HEK293 (cell line): ENCODE measurements around the gene KDELR1.

Experiments
- GLI4 ChIP-seq: fragments of 450-650 bp; formaldehyde crosslinking; IDR thresholded peaks from 2 replicates; pipeline ENCODE4 v1.5.1; 2016; ENCODE audit warnings: missing biosample characterization, missing genetic modification characterization
- HOXA7 ChIP-seq: sonication (generic); formaldehyde crosslinking; IDR thresholded peaks from 2 replicates; pipeline ENCODE4 v1.8.1; 2022; ENCODE audit warnings: missing genetic modification reagents, borderline replicate concordance
- PRDM1 ChIP-seq: fragments of 450-650 bp; formaldehyde crosslinking; IDR thresholded peaks from 2 replicates; pipeline ENCODE4; 2016; ENCODE audit warnings: missing biosample characterization, missing genetic modification characterization
- PRDM10 ChIP-seq: fragments of 450-650 bp; formaldehyde crosslinking; IDR thresholded peaks from 2 replicates; pipeline ENCODE4 v1.5.1; 2016; ENCODE audit warnings: missing biosample characterization, missing genetic modification characterization
- REPIN1 ChIP-seq: fragments of 450-650 bp; formaldehyde crosslinking; IDR thresholded peaks from 2 replicates; pipeline ENCODE4 v1.5.1; 2017; ENCODE audit warnings: missing biosample characterization, missing genetic modification characterization, low read depth
- YY2 ChIP-seq: fragments of 450-650 bp; formaldehyde crosslinking; IDR thresholded peaks from 2 replicates; pipeline ENCODE4 v1.5.1; 2016; ENCODE audit warnings: missing biosample characterization, missing genetic modification characterization
- ZNF121 ChIP-seq: fragments of 450-650 bp; formaldehyde crosslinking; IDR thresholded peaks from 2 replicates; pipeline ENCODE4 v1.5.1; 2016; ENCODE audit warnings: missing biosample characterization, missing genetic modification characterization
- ZNF24 ChIP-seq: fragments of 450-650 bp; formaldehyde crosslinking; IDR thresholded peaks from 2 replicates; pipeline ENCODE4 v1.5.1; 2016; ENCODE audit warnings: missing biosample characterization, missing genetic modification characterization
- ZNF280D ChIP-seq: fragments of 450-650 bp; formaldehyde crosslinking; IDR thresholded peaks from 2 replicates; pipeline ENCODE4 v1.5.1; 2016; ENCODE audit warnings: missing biosample characterization, missing genetic modification characterization
- ZNF341 ChIP-seq: fragments of 450-650 bp; formaldehyde crosslinking; IDR thresholded peaks from 2 replicates; pipeline ENCODE4; 2016; ENCODE audit warnings: low read depth, missing biosample characterization, missing genetic modification characterization
- ZNF350 ChIP-seq: fragments of 450-650 bp; formaldehyde crosslinking; IDR thresholded peaks from 2 replicates; pipeline ENCODE4 v1.5.0; 2017; ENCODE audit warnings: missing biosample characterization, mild to moderate bottlenecking, missing genetic modification characterization
- ZNF404 ChIP-seq: fragments of 450-650 bp; formaldehyde crosslinking; IDR thresholded peaks from 2 replicates; pipeline ENCODE4 v1.5.1; 2017; ENCODE audit warnings: missing biosample characterization, missing genetic modification characterization
- ZNF501 ChIP-seq: fragments of 450-650 bp; formaldehyde crosslinking; IDR thresholded peaks from 2 replicates; pipeline ENCODE4 v1.5.1; 2016; ENCODE audit warnings: missing biosample characterization, missing genetic modification characterization
- ZNF513 ChIP-seq: fragments of 450-650 bp; IDR thresholded peaks from 2 replicates; pipeline ENCODE4 v1.5.1; 2018; ENCODE audit warnings: missing biosample characterization, missing genetic modification characterization
- ZNF544 ChIP-seq: fragments of 450-650 bp; formaldehyde crosslinking; IDR thresholded peaks from 2 replicates; pipeline ENCODE4 v1.5.0; 2017; ENCODE audit warnings: missing biosample characterization, missing genetic modification characterization
- ZNF555 ChIP-seq: fragments of 450-650 bp; formaldehyde crosslinking; conservative IDR thresholded peaks from 2 replicates; pipeline ENCODE4 v1.5.1; 2017; ENCODE audit warnings: missing biosample characterization, mild to moderate bottlenecking, missing genetic modification characterization, inconsistent platforms
- ZNF623 ChIP-seq: fragments of 450-650 bp; formaldehyde crosslinking; IDR thresholded peaks from 2 replicates; pipeline ENCODE4 v1.5.1; 2016; ENCODE audit warnings: missing biosample characterization, missing genetic modification characterization
- ZNF626 ChIP-seq: fragments of 450-650 bp; sonication (Bioruptor Pico); formaldehyde crosslinking; IDR thresholded peaks from 2 replicates; pipeline ENCODE4 v1.5.1; 2018; ENCODE audit warnings: missing biosample characterization, missing genetic modification characterization, inconsistent platforms
- ZNF629 ChIP-seq: fragments of 450-650 bp; formaldehyde crosslinking; IDR thresholded peaks from 2 replicates; pipeline ENCODE4 v1.5.1; 2017; ENCODE audit warnings: missing biosample characterization, missing genetic modification characterization
- ZNF830 ChIP-seq: fragments of 450-650 bp; IDR thresholded peaks from 2 replicates; pipeline ENCODE4 v1.5.0; 2018; ENCODE audit warnings: missing biosample characterization, missing genetic modification characterization, low read depth, mild to moderate bottlenecking, moderate library complexity
- TF ChIP-seq, protein P1 (sequence below): fragments of 450-650 bp; formaldehyde crosslinking; IDR thresholded peaks from 2 replicates; pipeline ENCODE4 v1.5.1; 2017; ENCODE audit warnings: missing biosample characterization, missing genetic modification characterization
- TF ChIP-seq, protein P2 (sequence below): fragments of 450-650 bp; formaldehyde crosslinking; IDR thresholded peaks from 2 replicates; pipeline ENCODE4 v1.5.1; 2016; ENCODE audit warnings: missing biosample characterization, missing genetic modification characterization, borderline replicate concordance
- TF ChIP-seq, protein P3 (sequence below): fragments of 450-650 bp; formaldehyde crosslinking; IDR thresholded peaks from 2 replicates; pipeline ENCODE4 v1.5.1; 2016; ENCODE audit warnings: missing biosample characterization, missing genetic modification characterization
- TF ChIP-seq, protein P4 (sequence below): fragments of 450-650 bp; formaldehyde crosslinking; IDR thresholded peaks from 2 replicates; pipeline ENCODE4 v1.5.1; 2016; ENCODE audit warnings: missing biosample characterization, missing genetic modification characterization, low read depth

Gene KDELR1

DNA sequence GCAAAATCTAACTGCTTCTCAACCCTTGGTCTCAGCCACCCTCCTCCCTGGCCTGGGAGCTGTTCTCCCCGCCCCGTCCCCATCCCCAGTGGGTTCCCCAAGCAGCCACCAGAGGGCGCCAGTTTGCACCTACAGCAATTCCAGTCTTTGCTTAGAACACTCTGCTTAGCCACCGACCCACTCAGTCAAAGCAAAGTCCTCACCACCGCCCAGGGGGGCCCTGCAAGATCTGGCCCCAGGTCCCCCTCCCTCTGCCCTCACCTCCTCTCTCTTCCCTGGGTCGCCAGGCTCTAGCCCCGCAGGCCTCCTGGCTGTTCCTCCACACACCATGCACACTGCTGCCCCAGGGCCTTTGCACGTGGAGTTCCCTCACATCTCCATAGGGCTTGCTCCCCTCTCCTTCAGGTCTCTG is 40.0 kb downstream of the KDELR1 start (continued):
- TF ChIP-seq ZNF280D (tag by site-specific recombination) (peak; percentile 93), REPIN1 (tag by site-specific recombination) (0 out of 2 replicates have a peak, but pooled peaks have one; percentile 18), ZNF513 (tag by site-specific recombination) (no peak), YY2 (tag by site-specific recombination) (0 out of 2 replicates have a peak, but pooled peaks have one; percentile 8), GLI4 (no peak), ZNF350 (no peak), ZNF544 (tag by site-specific recombination) (no peak), ZNF24 (tag by site-specific recombination) (0 out of 2 replicates have a peak, but pooled peaks have one; percentile 19), HOXA7 (CRISPR knock-in tag) (no peak), ZNF121 (no peak), PRDM1 (no peak), ZNF623 (peak; percentile 100), PRDM10 (tag by site-specific recombination) (no peak), ZNF341 (tag by site-specific recombination) (peak; percentile 38), ZNF830 (tag by site-specific recombination) (no peak), ZNF555 (no peak), ZNF501 (tag by site-specific recombination) (peak; percentile 44; the same call in 1 of the 2 replicates), ZNF404 (no peak), ZNF626 (tag by site-specific recombination) (no peak), ZNF629 (no peak)
- TF ChIP-seq, protein P1, sequence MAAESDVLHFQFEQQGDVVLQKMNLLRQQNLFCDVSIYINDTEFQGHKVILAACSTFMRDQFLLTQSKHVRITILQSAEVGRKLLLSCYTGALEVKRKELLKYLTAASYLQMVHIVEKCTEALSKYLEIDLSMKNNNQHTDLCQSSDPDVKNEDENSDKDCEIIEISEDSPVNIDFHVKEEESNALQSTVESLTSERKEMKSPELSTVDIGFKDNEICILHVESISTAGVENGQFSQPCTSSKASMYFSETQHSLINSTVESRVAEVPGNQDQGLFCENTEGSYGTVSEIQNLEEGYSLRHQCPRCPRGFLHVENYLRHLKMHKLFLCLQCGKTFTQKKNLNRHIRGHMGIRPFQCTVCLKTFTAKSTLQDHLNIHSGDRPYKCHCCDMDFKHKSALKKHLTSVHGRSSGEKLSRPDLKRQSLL (tag by site-specific recombination), result no peak
- TF ChIP-seq, protein P2, sequence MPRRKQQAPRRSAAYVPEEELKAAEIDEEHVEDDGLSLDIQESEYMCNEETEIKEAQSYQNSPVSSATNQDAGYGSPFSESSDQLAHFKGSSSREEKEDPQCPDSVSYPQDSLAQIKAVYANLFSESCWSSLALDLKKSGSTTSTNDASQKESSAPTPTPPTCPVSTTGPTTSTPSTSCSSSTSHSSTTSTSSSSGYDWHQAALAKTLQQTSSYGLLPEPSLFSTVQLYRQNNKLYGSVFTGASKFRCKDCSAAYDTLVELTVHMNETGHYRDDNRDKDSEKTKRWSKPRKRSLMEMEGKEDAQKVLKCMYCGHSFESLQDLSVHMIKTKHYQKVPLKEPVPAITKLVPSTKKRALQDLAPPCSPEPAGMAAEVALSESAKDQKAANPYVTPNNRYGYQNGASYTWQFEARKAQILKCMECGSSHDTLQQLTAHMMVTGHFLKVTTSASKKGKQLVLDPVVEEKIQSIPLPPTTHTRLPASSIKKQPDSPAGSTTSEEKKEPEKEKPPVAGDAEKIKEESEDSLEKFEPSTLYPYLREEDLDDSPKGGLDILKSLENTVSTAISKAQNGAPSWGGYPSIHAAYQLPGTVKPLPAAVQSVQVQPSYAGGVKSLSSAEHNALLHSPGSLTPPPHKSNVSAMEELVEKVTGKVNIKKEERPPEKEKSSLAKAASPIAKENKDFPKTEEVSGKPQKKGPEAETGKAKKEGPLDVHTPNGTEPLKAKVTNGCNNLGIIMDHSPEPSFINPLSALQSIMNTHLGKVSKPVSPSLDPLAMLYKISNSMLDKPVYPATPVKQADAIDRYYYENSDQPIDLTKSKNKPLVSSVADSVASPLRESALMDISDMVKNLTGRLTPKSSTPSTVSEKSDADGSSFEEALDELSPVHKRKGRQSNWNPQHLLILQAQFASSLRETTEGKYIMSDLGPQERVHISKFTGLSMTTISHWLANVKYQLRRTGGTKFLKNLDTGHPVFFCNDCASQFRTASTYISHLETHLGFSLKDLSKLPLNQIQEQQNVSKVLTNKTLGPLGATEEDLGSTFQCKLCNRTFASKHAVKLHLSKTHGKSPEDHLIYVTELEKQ (tag by site-specific recombination), result no peak
- TF ChIP-seq, protein P3, sequence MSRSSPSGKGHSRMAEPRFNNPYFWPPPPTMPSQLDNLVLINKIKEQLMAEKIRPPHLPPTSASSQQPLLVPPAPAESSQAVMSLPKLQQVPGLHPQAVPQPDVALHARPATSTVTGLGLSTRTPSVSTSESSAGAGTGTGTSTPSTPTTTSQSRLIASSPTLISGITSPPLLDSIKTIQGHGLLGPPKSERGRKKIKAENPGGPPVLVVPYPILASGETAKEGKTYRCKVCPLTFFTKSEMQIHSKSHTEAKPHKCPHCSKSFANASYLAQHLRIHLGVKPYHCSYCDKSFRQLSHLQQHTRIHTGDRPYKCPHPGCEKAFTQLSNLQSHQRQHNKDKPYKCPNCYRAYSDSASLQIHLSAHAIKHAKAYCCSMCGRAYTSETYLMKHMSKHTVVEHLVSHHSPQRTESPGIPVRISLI (tag by site-specific recombination), result no peak
- TF ChIP-seq, protein P4, sequence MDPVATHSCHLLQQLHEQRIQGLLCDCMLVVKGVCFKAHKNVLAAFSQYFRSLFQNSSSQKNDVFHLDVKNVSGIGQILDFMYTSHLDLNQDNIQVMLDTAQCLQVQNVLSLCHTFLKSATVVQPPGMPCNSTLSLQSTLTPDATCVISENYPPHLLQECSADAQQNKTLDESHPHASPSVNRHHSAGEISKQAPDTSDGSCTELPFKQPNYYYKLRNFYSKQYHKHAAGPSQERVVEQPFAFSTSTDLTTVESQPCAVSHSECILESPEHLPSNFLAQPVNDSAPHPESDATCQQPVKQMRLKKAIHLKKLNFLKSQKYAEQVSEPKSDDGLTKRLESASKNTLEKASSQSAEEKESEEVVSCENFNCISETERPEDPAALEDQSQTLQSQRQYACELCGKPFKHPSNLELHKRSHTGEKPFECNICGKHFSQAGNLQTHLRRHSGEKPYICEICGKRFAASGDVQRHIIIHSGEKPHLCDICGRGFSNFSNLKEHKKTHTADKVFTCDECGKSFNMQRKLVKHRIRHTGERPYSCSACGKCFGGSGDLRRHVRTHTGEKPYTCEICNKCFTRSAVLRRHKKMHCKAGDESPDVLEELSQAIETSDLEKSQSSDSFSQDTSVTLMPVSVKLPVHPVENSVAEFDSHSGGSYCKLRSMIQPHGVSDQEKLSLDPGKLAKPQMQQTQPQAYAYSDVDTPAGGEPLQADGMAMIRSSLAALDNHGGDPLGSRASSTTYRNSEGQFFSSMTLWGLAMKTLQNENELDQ (tag by site-specific recombination), result no peak
